Stimulated activated CD8-positive, alpha-beta memory T cell treated with anti-CD3 and anti-CD28 coated beads, Interleukin-15, amount 100 ng/mL, for 24 hours (primary cell): ENCODE measurements around the gene H6PD.

Source experiments
- DNase-seq: peaks from one replicate; pipeline ENCODE4 v3.0.0-alpha.2; 2020; ENCODE audit warnings: low read depth

The H6PD gene

GRCh38 chr1:9240914-9241820 is 6.6 kb downstream of the H6PD start:
- DNase-seq = no peak

GRCh38 chr1:9241891-9242290 is 7.3 kb downstream of the H6PD start:
- DNase-seq = no peak

GRCh38 chr1:9242338-9242969 is 7.9 kb downstream of the H6PD start:
- DNase-seq = no peak

GRCh38 chr1:9243066-9243739 is 8.6 kb downstream of the H6PD start:
- no peak for DNase-seq

GRCh38 chr1:9244501-9245229 is 10.1 kb downstream of the H6PD start:
- no peak for DNase-seq

- no peak for DNase-seq
Observed at GRCh38 chr1:9245230-9245619, 10.7 kb downstream of the H6PD start.

- no peak for DNase-seq
Observed at GRCh38 chr1:9245661-9246060, 11.1 kb downstream of the H6PD start.

GRCh38 chr1:9246215-9246614 is 11.6 kb downstream of the H6PD start:
- DNase-seq = no peak

- no peak for DNase-seq
Observed at GRCh38 chr1:9246841-9247785, 12.5 kb downstream of the H6PD start.

- no peak for DNase-seq
Observed at GRCh38 chr1:9247894-9248293, 13.3 kb downstream of the H6PD start.

- no peak for DNase-seq
Observed at GRCh38 chr1:9248341-9249262, 14.0 kb downstream of the H6PD start.

GRCh38 chr1:9249263-9249533 is 14.6 kb downstream of the H6PD start:
- DNase-seq = no peak

GRCh38 chr1:9249534-9250410 is 15.2 kb downstream of the H6PD start:
- no peak for DNase-seq

GRCh38 chr1:9250411-9251381 is 16.1 kb downstream of the H6PD start:
- no peak for DNase-seq

- DNase-seq = no peak
Observed at GRCh38 chr1:9251501-9251900, 16.9 kb downstream of the H6PD start.

- no peak for DNase-seq
Observed at GRCh38 chr1:9253004-9253403, 18.4 kb downstream of the H6PD start.

- DNase-seq = no peak
Observed at GRCh38 chr1:9253453-9254105, 19.0 kb downstream of the H6PD start.

GRCh38 chr1:9256332-9256731 is 21.8 kb downstream of the H6PD start:
- no peak for DNase-seq
